ENCODE data around the gene ZCCHC17.

The ZCCHC17 gene

DNA sequence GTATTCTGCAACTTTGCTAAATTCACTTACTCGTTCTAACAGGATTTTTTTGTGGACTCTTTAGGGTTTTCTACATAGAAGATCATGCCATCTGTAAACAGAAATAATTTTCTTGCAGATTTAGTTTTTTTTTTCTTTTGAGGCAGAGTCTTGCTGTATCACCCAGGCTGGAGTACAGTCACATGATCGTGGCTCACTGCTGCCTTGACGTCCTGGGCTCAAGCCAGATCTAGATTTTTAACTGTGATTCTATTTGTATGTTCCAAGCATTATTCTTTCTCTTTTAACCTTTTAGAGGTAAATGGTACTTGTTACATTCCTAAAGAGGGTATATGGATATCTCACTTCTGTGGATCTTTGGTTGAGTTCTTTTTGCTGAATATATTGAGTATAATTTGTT lies 57.5 kb downstream of the ZCCHC17 start:
- TF ChIP-seq, protein P1, sequence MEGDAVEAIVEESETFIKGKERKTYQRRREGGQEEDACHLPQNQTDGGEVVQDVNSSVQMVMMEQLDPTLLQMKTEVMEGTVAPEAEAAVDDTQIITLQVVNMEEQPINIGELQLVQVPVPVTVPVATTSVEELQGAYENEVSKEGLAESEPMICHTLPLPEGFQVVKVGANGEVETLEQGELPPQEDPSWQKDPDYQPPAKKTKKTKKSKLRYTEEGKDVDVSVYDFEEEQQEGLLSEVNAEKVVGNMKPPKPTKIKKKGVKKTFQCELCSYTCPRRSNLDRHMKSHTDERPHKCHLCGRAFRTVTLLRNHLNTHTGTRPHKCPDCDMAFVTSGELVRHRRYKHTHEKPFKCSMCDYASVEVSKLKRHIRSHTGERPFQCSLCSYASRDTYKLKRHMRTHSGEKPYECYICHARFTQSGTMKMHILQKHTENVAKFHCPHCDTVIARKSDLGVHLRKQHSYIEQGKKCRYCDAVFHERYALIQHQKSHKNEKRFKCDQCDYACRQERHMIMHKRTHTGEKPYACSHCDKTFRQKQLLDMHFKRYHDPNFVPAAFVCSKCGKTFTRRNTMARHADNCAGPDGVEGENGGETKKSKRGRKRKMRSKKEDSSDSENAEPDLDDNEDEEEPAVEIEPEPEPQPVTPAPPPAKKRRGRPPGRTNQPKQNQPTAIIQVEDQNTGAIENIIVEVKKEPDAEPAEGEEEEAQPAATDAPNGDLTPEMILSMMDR (IDR thresholded peaks at IDR 0.05; ENCODE audit: low read depth, low read length), result no peak
- no peak for DNase-seq (ENCODE audit: extremely low read depth, low read depth)

DNA sequence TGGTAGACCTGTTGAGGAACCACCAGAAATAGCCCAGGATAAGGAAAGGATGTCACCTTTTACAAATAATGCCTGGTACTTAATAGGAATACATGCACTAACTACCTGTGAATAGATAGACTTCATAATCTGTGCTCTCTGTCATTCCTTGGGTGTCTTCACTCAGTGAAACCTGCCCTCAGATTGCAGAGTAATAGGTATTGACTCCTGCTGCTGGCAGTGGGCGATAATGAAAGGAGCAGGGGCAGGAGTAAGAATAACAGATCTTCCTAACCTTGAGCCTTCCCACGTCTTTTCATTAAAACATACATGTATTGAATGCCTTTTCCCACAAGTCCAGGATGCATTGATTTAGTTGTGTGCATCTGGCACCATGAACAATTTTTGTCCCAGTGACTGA lies 59.6 kb downstream of the ZCCHC17 start:
- TF ChIP-seq, protein P1 (IDR thresholded peaks at IDR 0.05; ENCODE audit: low read depth, low read length), result no peak

GRCh38 chr1:31361607-31362006 lies 64.8 kb downstream of the ZCCHC17 start:
- DNase-seq (ENCODE audit: extremely low read depth, low read depth), result no peak
- TF ChIP-seq, protein P1 (IDR thresholded peaks at IDR 0.05; ENCODE audit: low read depth, low read length), result no peak

More for the DNA sequence above, 59.6 kb downstream of the ZCCHC17 start:
- DNase-seq (ENCODE audit: extremely low read depth, low read depth), result no peak

DNA sequence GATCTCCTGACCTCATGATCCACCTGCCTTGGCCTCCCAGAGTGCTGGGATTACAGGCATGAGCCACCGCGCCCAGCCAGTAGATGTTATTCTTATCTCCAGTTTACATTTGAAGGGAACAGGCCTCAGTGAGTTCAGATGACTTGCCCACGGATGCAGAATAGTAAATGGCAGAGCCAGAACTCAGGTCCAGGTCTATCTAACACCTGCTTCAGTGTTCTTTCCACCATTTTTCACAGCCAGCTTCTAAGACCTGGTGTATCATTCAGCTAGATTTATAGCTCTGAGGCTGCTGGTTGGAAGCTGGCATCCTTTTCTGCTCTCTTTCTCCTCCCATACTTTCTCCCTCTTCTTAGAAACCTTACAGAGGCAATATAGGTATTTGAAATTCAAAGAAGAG lies 65.2 kb downstream of the ZCCHC17 start:
- no peak for DNase-seq (ENCODE audit: extremely low read depth, low read depth)
- TF ChIP-seq, protein P1 (IDR thresholded peaks at IDR 0.05; ENCODE audit: low read depth, low read length), result no peak

GRCh38 chr1:31364561-31365250 lies 67.9 kb downstream of the ZCCHC17 start:
- DNase-seq (ENCODE audit: extremely low read depth, low read depth), result no peak
- TF ChIP-seq, protein P1 (IDR thresholded peaks at IDR 0.05; ENCODE audit: low read depth, low read length), result no peak

DNA sequence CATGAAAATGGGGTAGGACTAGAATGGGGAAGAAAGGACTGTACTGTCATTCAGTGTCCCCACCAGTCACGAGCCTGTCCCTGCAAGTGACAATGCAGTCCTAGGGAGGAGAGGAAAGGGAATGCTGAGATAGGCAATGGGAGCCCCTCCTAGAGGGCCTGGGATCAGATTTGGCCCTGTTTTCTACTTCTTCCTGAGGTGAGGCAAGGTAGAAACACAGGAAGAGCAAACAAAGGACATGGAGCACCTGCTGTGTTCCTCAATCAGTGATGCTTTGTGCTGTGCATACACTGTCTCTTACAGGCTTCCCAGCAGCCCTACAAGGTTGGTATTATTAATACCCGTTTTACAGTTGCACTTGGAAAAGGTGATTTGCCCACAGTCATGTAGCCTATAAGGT lies 70.0 kb downstream of the ZCCHC17 start:
- no peak for DNase-seq (ENCODE audit: extremely low read depth, low read depth)
- TF ChIP-seq, protein P1 (IDR thresholded peaks at IDR 0.05; ENCODE audit: low read depth, low read length), result no peak

DNA sequence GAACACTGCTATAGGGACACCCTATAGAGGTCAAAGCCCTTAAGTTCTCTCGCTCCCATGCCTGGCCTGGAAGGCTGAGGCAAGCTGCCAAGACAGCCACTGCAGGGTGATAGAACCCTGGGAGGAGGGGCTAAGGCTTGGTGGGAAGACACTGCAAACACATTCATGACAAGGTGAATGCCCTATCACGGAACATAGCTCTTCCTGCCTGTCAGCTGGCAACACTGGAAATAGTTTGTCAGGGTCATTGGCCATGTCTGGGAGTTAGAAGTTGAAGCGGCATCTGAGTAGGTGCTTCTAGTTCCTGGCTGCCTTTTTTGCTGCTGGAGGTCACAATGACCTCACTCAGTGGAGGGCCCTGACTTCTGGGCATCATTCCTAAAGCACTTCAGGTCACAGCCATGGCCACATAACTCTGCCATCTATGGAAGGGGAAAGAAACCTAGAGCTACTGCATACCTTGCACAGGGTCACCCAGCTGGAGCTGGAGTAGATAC lies 71.8 kb downstream of the ZCCHC17 start:
- TF ChIP-seq, protein P1 (IDR thresholded peaks at IDR 0.05; ENCODE audit: low read depth, low read length), result no peak
- DNase-seq (ENCODE audit: extremely low read depth, low read depth), result no peak

Measured in AG09319 (cell line).